Endodermal cell (in vitro differentiated cells): ENCODE measurements around the gene HEXIM1. TPM values are rescaled to one million over a fixed set of nuclear protein-coding genes. Genes with fewer than 3 reads are reported as not detected.
A peak's percentile ranks its signal among the peaks of the same experiment; 100 is the strongest.

Source experiments
- DNase-seq: peaks from one replicate; pipeline ENCODE4 v3.0.0-alpha.2; 2017
- H3K27ac ChIP-seq: 2 replicates; pipeline ENCODE4 v1.5.1; 2013; ENCODE audit warnings: mild to moderate bottlenecking, low read depth, low read length, moderate library complexity
- H3K27me3 ChIP-seq: 2 replicates; pipeline ENCODE4 v1.6.1; 2013; ENCODE audit warnings: mild to moderate bottlenecking, low read length, moderate library complexity; ENCODE audit not compliant: insufficient read depth, control insufficient read depth, poor library complexity, severe bottlenecking
- H3K36me3 ChIP-seq: 2 replicates; pipeline ENCODE4 v1.7.0; 2013; ENCODE audit warnings: mild to moderate bottlenecking, low read length, moderate library complexity; ENCODE audit not compliant: control insufficient read depth, insufficient read depth
- H3K4me1 ChIP-seq: one replicate; pipeline ENCODE4 v1.7.0; 2013; ENCODE audit warnings: low read length; ENCODE audit not compliant: control insufficient read depth, insufficient read depth
- H3K4me3 ChIP-seq: 2 replicates; pipeline ENCODE4 v1.5.1; 2013; ENCODE audit warnings: mild to moderate bottlenecking, low read length, moderate library complexity
- H3K9ac ChIP-seq: 2 replicates; pipeline ENCODE4 v1.6.1; 2013; ENCODE audit warnings: mild to moderate bottlenecking, low read length, moderate library complexity; ENCODE audit not compliant: poor library complexity, severe bottlenecking; ENCODE audit errors: extremely low read depth
- H3K9me3 ChIP-seq: 2 replicates; pipeline ENCODE4 v1.6.1; 2013; ENCODE audit warnings: mild to moderate bottlenecking, low read length, moderate library complexity; ENCODE audit not compliant: control insufficient read depth
- H3K27ac Mint-ChIP-seq: 2 replicates; pipeline ENCODE4 v1.8.0; 2020; ENCODE audit warnings: mixed read lengths
- H3K27me3 Mint-ChIP-seq: 2 replicates; pipeline ENCODE4 v1.8.0; 2021; ENCODE audit warnings: mild to moderate bottlenecking, mixed read lengths; ENCODE audit not compliant: insufficient read depth
- H3K36me3 Mint-ChIP-seq: 2 replicates; pipeline ENCODE4 v1.8.0; 2020; ENCODE audit warnings: low read depth, mixed read lengths
- H3K4me1 Mint-ChIP-seq: 2 replicates; pipeline ENCODE4 v1.8.0; 2020; ENCODE audit warnings: mixed read lengths
- H3K4me3 Mint-ChIP-seq: 2 replicates; pipeline ENCODE4 v1.8.0; 2020; ENCODE audit warnings: mild to moderate bottlenecking, moderate library complexity, mixed read lengths
- H3K9me3 Mint-ChIP-seq: 2 replicates; pipeline ENCODE4 v1.8.0; 2020; ENCODE audit warnings: mild to moderate bottlenecking, mixed read lengths
- CTCF ChIP-seq: fragments of 200-600 bp; sonication (generic); conservative IDR thresholded peaks from 2 replicates; pipeline ENCODE4 v1.5.0; 2021; ENCODE audit warnings: antibody characterized with exemption, mild to moderate bottlenecking
- WGBS, 2 experiments: methylation state at CpG; one replicate each; pipeline versions ENCODE4 v1.1.5 to v1.1.7; 2013; ENCODE audit warnings: missing lambda C conversion rate in 2 of 2, mixed read lengths in 1 of 2; ENCODE audit not compliant: insufficient coverage in 1 of 2, insufficient read length in 1 of 2; 5-methylcytosine and 5-hydroxymethylcytosine counted together
- total RNA-seq, 2 donors: library from RNA; stranded (reverse); fragmentation: NEBNext Ultra II Directional in 1 of 2; extraction: Animal tissue kit (Norgen Biotek cat#: 25700) in 1 of 2; gene quantifications; 2 replicates in 1 of 2; 3 replicates in 1 of 2; pipeline ENCODE4 v1.2.1, GENCODE V29; 2021

Gene HEXIM1
- total RNA-seq, 2 donors from 2014 or later = 37.0 to 39.2 TPM

- no peaks in the 10 kb centered on the region for H3K9me3 Mint-ChIP-seq
- H3K4me1 ChIP-seq = peaks cover 10% of the 10 kb centered on the region
- H3K4me3 Mint-ChIP-seq = peak overlapping the region; percentile 96
- H3K9ac ChIP-seq = peak overlapping the region; percentile 89
- TF ChIP-seq CTCF = no peak
- H3K27ac ChIP-seq = no peak overlapping the region
- H3K27ac Mint-ChIP-seq = no peak overlapping the region
- no peaks in the 10 kb centered on the region for H3K9me3 ChIP-seq
- H3K36me3 Mint-ChIP-seq = no peaks in the 10 kb centered on the region
- H3K36me3 ChIP-seq = no peaks in the 10 kb centered on the region
- H3K27me3 Mint-ChIP-seq = no peaks in the 10 kb centered on the region
- peaks cover 23% of the 10 kb centered on the region for H3K4me1 Mint-ChIP-seq
- peak overlapping the region; percentile 99 for H3K4me3 ChIP-seq
- 50 to 54% methylated on average over 7 to 8 of the region's 8 CpGs for WGBS, 2 experiments
- DNase-seq = no peak
- no peaks in the 10 kb centered on the region for H3K27me3 ChIP-seq
Measured at GRCh38 chr17:45150911-45151809, 2.9 kb downstream of the HEXIM1 start.

GRCh38 chr17:45155029-45155428, 6.8 kb downstream of the HEXIM1 start:
- Mint-ChIP-seq H3K4me1 (peaks cover 25% of the 10 kb centered on the region), H3K27me3 (no peaks in the 10 kb centered on the region), H3K4me3 (no peak overlapping the region), H3K36me3 (no peaks in the 10 kb centered on the region), H3K9me3 (no peaks in the 10 kb centered on the region), H3K27ac (no peak overlapping the region)
- Histone ChIP-seq H3K9me3 (no peaks in the 10 kb centered on the region), H3K4me3 (no peak overlapping the region), H3K27ac (no peak overlapping the region), H3K4me1 (peaks cover 5% of the 10 kb centered on the region), H3K36me3 (no peaks in the 10 kb centered on the region), H3K9ac (no peak overlapping the region), H3K27me3 (no peaks in the 10 kb centered on the region)
- TF ChIP-seq CTCF = no peak
- 78 to 98% methylated on average over 3 to 4 of the region's 4 CpGs for WGBS, 2 experiments
- DNase-seq = no peak

GRCh38 chr17:45155483-45155882, 7.2 kb downstream of the HEXIM1 start:
- Mint-ChIP-seq H3K4me1 (peaks cover 28% of the 10 kb centered on the region), H3K36me3 (no peaks in the 10 kb centered on the region), H3K9me3 (no peaks in the 10 kb centered on the region), H3K27me3 (no peaks in the 10 kb centered on the region), H3K27ac (no peak overlapping the region), H3K4me3 (no peak overlapping the region)
- Histone ChIP-seq H3K9me3 (no peaks in the 10 kb centered on the region), H3K4me3 (no peak overlapping the region), H3K27ac (no peak overlapping the region), H3K27me3 (no peaks in the 10 kb centered on the region), H3K9ac (no peak overlapping the region), H3K4me1 (peaks cover 5% of the 10 kb centered on the region), H3K36me3 (no peaks in the 10 kb centered on the region)
- 99 to 100% methylated on average over 2 of the region's 2 CpGs for whole genome bisulfite sequencing, 2 experiments
- no peak for TF ChIP-seq CTCF
- no peak for DNase-seq
